SKM-1 treated with dmso at 0.1 percent for 144 hours (cell line): ENCODE data around the gene RPL19.
A peak's percentile ranks its signal among the peaks of the same experiment; 100 is the strongest.
"Not testable (repeated sequence)": the region's sequence is repeated elsewhere in the genome, so short reads cannot be mapped to it uniquely, and the experiment has no call there.

ENCODE experiments used
- DNase-seq: peaks from one replicate; lab custom pipeline; 2025; ENCODE audit not compliant: unreplicated experiment; lab: John Stamatoyannopoulos, UW

Gene RPL19

GRCh38 chr17:39200070-39200879 lies at the start of gene RPL19:
Gene RPL19, plus strand, starts transcription at chr17:39200283. Its CDS starts 62 bp downstream, at chr17:39200345.
- DNase-seq, result peak; percentile 86

- DNase-seq, result no peak
Observed at GRCh38 chr17:39150795-39151149, 49.3 kb upstream of the RPL19 start.

GRCh38 chr17:39151150-39151942 lies 48.7 kb upstream of the RPL19 start, which contains the start of gene PLXDC1:
Gene PLXDC1, minus strand, starts transcription at chr17:39151637. Its CDS starts 200 bp downstream, at chr17:39151437.
- no peak for DNase-seq

GRCh38 chr17:39151943-39152818 lies 47.9 kb upstream of the RPL19 start:
- DNase-seq, result no peak

- peak; percentile 71 for DNase-seq
Observed at GRCh38 chr17:39153599-39154051, 46.5 kb upstream of the RPL19 start.

GRCh38 chr17:39155654-39156053 lies 44.4 kb upstream of the RPL19 start:
- DNase-seq, result no peak

GRCh38 chr17:39156491-39156890 lies 43.6 kb upstream of the RPL19 start:
- DNase-seq, result no peak

GRCh38 chr17:39158623-39159022 lies 41.5 kb upstream of the RPL19 start:
- DNase-seq, result no peak

- no peak for DNase-seq
Observed at GRCh38 chr17:39161962-39162361, 38.1 kb upstream of the RPL19 start.

GRCh38 chr17:39164675-39165143 lies 35.4 kb upstream of the RPL19 start:
- DNase-seq, result peak; percentile 85

GRCh38 chr17:39165178-39165840 lies 34.8 kb upstream of the RPL19 start:
- no peak for DNase-seq

GRCh38 chr17:39165841-39166349 lies 34.2 kb upstream of the RPL19 start, which contains the start of gene ARL5C:
Gene ARL5C, minus strand, starts transcription at chr17:39166161. Its CDS starts 401 bp downstream, at chr17:39165760.
- DNase-seq, result no peak

GRCh38 chr17:39166437-39167335 lies 33.4 kb upstream of the RPL19 start:
- DNase-seq, result no peak

- peak; percentile 88 for DNase-seq
Observed at GRCh38 chr17:39167476-39167875, 32.6 kb upstream of the RPL19 start.

- DNase-seq, result not testable (repeated sequence)
Observed at GRCh38 chr17:39168503-39168902, 31.6 kb upstream of the RPL19 start.

GRCh38 chr17:39169101-39169500 lies 31.0 kb upstream of the RPL19 start:
- no peak for DNase-seq

GRCh38 chr17:39169518-39169917 lies 30.6 kb upstream of the RPL19 start:
- no peak for DNase-seq

- no peak for DNase-seq
Observed at GRCh38 chr17:39170109-39170508, 30.0 kb upstream of the RPL19 start.

- DNase-seq, result no peak
Observed at GRCh38 chr17:39170558-39170957, 29.5 kb upstream of the RPL19 start.
